GM19023 (cell line): ENCODE measurements around the gene TMEM170B.

Experiments used
- ATAC-seq: cut with Tn5 transposase; IDR thresholded peaks from one replicate; pipeline ENCODE4 v1.9.1; 2021; ENCODE audit warnings: mild to moderate bottlenecking, moderate library complexity; ENCODE audit not compliant: unreplicated experiment

TMEM170B gene

DNA sequence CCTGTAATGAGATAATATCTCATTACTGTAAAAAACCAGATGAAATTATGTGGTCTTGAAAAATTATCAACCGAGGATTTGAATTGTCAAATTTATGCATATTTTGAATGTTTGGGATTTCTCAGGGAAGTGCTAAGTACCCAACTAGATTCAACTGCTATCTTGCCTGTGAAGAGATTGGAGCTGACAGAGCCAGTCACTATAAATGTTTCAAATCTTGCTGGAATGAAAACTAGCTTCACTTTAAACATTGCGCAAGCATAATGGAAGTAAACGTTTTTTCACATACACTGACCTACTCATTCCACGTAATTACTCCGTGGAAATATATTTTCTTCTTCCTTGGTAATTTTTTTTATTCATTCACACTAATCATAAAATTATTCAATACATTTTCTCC lies 46.7 kb downstream of the TMEM170B start:
- ATAC-seq: no peak

DNA sequence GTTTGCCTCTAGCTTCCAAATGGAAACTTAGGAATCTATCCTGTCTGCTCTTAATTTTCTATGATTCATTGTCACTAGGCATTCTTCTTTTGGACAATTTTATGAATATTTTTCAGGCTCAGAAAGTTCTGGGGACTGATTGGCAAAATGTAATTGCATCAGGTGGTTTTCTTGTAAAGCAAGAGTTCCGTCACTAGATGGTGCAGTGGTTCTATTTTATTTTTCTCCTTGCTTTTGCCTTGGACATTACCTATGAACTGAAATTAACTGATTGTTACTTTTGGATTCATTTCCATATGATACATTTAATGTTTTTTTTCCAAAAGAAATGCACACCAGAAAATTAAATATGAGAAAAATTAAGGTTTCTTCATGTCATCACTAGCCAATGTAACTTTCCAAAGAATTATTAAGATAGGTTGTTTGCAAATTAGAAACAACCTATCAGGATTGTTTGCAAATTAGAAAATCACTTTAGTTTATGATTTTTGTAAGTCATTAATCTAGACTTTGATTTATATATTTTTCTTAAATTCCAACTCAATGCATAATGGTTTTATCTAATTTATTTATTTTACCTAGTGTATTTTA lies 48.0 kb downstream of the TMEM170B start:
- ATAC-seq: no peak

DNA sequence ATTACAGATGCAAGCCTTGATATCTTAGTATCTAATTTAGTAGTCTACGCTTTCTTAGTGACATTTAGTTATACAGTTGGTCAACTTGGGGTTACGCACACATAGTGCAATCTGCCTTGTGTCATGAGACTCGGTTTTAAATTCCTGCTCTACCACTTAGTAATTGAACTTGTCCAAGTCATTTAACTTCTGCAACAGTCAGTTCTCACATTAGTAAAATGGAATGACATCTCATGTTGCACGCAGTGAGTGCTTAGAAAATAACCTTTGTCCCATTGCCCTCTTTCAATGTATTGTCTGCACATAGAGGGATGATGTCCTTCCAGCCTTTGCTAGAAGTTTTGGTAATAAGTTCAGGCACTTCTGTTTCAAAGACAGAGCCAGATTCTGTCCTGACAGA lies 48.6 kb downstream of the TMEM170B start:
- ATAC-seq: no peak

DNA sequence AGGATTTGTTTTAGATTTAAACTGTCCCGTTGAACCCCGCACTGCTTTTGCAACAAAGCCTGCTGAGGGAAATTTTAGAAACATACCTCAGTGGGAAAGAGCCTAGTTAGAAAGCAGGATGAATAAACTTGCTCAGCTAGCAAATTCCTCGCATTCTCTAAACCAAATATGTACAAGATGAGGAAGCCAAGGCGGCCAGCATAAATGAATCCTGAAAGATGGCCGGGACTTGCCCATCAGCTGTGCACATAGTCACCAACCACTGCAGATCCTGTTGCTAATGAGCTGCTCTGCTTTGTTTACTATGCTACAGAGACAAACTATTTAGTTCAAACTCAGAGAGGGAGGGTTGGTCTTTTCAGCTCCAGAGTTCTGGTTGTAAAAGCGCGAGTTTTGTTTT lies 49.0 kb downstream of the TMEM170B start:
- no peak for ATAC-seq

DNA sequence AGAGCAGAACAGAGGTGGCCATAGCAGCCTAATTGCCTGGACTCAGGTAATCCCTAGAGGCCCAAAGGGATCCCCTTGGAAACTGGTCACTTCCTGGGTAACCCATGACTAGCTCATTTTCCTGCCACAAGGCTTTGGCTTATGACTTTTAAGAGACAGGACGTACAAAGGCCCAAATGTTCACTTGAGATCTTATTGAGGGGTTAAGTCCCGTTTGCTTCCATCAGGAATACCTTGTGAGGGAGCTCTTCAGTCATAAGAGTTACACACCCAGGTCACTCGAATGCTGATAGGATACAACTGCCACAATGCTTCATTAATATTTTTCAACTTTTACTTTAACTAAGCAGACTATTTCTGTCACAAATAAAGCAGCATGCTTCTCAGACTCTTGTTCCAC lies 51.7 kb downstream of the TMEM170B start:
- no peak for ATAC-seq

DNA sequence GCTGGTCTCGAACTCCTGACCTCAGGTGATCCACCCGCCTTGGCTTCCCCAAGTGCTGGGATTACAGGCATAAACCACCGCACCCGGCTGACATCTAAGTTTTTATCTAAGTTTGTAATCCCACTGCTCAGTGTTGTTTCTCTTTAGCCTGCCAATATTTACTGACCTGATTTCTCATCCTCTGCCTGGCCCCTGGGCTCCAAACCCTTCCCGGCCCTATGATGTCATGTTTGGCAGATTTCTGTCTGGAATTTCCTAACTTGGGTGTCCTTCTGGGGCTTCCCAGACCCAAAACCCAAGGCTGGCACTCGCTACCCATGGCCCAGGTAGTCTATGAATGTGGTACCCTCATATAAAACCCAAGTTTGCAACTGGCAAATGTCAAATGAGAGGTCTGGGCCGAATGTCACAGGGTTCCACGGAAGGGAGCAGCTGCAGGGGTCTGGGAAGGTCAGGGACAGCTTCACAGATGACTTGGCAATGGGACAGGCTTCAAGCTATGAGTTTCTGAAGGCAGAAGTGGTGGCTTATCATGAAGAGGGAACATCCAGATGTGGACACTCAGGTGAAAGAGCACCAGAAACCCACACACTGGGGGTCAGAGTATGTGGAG lies 54.9 kb downstream of the TMEM170B start:
- no peak for ATAC-seq

DNA sequence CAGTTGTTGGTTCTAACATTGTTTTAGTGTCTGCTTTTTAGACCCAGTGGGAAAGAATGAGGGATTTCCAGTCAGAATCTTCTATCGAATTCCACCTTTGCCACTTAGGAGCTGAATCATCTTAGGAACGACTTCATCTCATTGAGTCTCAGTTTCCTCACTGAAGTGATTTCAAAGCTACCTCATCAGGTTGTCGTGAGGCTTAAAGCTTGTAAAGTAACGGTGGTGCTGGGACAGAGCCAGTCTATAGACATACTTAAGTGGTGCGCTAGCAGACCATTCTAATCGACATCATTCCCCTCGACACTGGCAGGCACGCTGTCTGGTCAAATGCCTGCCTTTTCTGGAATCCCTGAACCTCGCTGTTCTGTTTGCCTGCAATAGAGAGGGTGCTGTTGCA lies 55.5 kb downstream of the TMEM170B start:
- ATAC-seq: no peak

DNA sequence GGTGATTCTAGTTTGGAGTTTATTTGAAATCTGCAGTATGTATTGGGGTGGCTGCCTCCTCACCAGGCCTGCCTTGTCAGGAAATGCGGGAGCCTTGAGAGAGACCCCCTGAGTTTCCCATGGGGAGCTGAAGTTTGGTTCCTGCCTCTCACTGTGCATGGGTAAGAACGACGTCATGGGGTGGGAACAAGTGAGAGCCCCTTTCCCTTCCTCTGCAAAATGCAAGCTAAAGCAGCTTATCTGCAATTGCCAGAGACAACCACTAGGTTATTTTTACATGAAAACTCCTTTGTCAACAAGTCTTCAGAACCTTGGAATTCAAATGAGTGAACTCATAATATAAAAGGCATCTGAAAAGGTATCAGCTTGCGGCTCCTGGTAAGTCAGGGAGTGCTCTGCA lies 58.4 kb downstream of the TMEM170B start:
- ATAC-seq: no peak

DNA sequence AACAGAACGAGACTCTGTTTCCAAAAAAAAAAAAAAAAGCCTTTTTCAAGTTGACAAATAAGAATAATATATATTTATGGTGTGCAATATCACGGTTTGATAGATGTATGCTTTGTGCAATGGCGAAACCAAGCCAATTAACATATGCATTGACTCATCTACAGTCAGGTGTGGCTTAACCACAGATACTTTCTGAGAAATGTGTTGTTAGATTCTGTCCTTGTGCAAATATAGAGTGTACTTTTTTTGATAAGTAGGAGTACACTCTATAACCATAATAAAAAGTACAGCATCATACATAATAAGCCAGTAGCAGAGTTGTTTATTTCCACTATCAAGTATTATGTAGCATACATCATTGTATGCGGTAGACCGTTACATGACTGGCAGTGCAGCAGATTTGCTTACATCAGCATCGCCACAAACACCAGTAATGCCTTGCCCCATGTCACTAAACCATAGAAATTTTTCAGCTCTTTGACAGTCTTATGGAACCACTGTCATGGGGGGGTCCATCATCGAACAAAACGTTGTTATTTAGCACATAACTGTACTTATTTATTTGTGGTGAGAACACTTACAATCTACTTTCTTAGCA lies 59.2 kb downstream of the TMEM170B start:
- no peak for ATAC-seq

DNA sequence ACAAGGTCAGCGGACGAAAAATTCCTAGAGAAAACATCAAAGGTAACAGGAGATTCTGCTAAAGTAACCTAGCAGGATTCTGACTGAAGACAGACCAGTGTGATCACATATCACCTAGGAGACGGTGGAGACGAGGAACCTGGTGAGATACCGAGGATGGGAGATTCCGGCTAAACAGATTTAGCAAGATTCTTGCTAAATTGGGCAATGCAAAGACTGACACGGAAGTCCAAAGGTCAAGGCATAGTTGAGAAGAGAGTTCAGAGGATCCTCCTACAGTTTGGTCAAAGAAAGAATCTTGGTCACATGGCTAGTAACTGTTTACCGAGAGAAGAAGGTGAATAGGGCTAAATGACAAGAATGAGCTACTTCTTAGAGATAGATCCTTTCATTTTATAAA lies 61.1 kb downstream of the TMEM170B start:
- no peak for ATAC-seq

DNA sequence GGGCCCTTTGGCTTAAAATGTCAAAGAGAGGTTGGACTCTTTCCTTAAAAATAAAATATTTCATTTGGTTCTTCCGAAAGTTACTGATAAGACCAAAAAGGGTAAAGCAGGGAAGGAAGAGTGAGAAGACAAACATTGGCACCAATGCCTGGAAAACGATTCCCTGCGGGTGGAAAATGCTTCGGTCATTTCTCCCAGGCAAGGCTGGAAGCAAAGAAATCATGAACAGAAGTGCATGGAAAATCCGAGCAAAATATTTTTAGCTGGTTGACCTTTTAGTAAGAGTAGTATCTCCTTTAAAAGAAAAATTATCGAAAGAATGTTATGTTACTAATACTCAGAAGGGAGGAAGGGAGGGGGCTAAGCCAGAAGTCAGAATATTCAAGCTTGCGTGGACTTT lies 62.7 kb downstream of the TMEM170B start:
- no peak for ATAC-seq

DNA sequence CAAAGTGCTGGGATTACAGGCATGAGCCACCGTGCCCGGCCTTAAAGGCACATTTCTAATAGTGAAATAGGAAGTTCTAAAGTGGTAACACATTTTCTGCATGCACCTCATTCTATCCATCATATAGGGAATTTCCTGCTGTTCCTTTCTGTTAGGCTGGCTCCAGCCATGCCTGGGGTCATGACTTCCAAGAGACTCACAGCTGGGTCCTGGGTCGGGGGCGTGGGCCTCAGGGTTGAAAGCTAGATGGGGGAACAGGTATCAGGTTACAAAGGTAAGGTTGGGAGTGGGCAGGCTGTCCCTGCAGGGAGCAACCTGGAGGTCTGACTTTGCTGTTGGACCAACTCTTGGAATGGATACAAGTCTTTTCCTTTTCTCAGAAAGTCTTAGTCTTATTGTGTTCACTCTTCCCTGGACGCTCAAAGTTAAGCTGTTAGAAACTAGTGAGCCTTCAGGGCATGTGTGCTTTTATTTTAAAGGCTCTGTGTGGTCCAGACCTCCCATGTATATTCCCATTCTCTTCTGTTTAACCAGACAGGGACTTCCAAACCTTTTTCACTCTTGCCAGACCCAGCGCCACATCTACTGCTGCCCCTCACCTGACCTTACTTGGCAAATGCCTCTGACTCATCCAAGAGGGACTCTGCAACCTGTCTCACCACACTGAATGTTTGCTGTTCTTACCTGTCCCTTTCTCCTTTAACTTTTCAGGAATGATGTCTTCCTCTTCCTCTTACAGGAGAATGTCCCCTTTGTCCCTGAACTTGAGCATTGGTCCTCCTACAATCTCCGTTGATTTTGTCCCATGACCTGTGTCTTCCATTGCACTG lies 64.4 kb downstream of the TMEM170B start:
- no peak for ATAC-seq

DNA sequence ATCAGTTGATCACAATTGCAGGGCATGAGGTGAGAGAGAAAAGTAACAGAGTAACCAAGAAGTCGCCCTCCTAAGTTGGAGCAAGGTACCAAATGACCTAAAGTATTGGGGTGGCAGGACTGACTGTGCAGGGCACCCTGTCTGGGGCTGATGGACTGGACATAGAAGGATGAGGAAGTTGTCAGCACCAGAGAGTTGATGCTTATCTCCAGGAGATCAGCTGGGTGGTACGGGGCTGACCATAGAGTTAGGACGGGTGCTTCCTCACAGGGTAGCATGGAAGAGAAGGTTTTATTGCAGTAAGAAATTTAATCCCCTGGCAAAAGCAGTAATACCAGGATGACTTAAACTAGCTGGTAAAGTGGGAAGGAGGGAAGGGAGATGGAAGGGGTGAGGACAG lies 66.7 kb downstream of the TMEM170B start:
- ATAC-seq: no peak

DNA sequence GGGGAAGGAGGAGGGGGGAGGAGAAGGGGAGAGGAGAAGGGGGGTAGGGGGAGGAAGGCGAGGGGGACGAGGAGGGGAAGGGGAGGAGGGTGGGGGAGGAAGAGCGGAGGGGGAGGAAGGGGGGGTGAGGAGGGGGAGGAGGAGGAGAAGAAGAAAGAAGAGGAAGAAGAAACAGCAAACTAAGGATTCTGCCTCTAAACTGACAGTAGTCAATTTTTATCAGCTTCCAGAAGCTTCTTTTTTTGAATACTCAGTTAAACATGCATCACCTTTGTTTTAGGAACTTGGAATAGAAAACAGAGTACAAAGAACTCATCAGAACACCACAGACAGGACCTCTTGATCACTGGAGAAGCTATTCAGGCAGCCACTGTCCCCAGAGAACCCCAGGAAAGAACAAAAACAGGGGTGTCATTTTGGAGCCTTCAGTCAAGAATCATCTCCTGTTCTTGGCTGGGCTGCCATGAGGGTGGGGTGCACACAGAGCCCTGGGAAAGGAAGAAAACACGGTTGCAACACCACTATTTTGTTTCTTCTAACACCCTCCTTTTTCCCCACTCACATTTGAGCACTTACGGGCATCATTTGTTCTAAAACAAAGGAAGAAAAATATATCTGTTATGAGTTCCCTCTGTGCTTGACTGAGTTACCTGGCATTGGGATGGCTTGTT lies 67.4 kb downstream of the TMEM170B start:
- ATAC-seq: no peak

DNA sequence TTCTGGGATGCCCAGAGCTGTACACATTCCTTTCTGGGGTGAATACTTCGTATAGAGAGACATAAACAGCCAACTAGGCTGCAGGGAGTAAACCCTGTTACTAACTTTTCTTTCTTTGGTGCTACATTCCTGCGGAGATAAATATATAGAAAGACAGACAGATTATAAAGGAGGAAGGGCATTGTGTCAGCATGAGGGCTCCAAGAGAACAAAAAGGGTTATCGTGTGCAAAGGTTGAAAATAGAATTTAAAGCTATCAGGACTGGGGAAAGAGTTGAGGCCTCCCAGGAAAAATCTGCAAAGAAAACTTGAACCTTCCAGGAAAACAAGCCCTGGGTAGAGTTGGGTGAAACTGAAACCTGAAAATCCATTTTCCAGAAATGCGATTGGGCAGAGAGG lies 68.0 kb downstream of the TMEM170B start:
- no peak for ATAC-seq

DNA sequence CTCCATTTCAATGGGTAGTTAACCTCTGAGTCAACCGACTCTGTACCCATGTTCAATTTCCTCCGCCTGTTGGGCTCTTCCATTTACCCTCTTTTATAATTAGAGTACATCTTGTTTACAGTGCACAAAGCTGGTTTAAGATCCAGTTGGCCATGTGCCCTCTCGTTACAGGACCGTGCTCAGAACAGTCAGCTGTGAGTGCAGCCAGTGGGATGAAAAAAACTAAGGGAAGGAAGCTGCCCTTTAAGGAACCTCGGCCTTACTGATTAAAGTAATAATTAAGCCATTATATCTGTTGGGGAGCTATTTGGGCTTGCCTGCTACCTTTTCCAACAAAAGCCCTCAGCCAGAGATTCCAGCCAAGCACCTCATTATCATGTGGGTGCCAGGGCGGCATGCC lies 68.8 kb downstream of the TMEM170B start:
- ATAC-seq: no peak

DNA sequence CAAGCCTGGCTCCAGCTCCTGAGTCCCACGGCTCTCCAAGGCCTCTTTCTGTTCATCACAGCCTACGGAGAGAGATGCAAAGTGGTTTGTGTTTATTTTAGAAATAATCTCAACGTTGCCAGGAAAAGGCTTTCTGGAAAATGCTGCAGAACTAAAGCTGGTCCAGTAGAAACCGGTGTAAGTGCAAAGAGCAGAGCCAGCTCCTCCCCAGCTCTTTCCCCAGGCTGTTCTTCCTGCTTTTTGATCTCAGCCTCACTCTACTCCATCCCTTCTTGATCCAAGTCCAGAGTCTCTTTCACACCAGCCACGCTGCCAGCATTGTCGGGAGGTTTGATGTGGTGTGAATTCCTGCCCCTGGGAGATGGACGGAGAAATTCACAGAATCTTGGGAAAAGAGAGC lies 69.8 kb downstream of the TMEM170B start:
- no peak for ATAC-seq

DNA sequence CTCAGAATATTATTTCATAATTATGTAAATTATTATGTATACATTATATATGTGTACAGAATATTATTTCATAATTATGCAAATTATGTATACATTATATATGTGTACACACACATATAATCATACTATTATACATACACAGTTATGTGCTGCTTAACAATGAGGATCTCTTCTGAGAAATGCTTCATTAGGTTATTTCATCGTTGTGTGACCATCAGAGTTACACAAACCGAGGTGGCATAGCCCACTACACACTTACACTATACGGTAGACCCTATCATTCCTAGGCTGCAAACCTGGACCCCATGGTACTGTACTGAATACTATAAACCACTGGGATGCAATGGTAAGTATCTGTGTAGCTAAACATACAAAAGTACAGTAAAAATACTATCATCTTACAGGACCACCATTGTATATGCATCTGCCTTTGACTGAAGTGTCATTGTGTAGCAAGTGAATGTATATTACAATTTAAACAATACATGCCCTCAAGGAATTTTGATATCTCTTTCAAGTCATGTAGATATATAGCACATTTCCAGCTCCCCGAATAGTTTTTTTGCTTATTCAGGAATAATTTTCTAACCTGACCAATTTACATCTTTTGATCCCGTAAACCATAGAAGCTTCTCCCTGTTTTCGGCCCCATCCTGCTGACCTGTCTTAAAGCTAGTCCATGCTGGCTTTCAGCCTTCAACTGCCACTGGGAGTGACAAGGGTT lies 71.2 kb downstream of the TMEM170B start:
- no peak for ATAC-seq

DNA sequence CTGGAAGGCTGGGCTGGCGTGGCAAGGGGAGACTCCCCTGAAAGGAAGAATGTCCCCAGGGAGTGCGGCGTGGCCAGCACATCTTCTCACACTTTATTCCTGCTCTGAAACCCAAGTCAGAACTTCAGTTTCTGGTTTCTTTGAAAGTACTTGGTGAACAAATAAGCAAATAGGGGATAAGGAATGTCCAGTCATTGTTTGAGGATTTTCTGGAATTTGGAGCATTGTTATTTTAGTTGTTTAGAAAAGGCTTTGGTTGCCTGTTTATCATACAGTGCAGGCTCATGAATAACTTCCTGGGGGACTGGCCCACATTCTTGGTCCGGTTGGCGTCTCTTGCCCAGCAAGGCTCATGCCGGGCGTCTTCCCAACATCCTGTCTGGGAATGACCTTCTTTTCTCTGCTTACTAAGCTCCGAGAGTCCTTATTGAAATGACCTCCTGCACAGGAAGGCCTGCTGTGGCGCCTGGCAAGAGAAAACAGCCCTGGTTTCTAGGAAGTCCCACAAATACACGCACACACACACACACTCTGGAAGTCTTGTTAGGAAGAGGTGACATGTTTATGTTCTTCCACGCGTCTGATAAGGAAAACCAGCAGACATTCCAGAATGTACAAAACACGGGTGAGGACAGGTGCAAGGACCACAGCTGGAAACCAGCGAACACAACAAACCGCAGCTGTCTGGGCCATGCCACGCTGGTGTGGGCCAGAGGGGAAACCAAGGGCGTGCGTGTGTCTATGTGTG lies 71.9 kb downstream of the TMEM170B start:
- ATAC-seq: no peak

DNA sequence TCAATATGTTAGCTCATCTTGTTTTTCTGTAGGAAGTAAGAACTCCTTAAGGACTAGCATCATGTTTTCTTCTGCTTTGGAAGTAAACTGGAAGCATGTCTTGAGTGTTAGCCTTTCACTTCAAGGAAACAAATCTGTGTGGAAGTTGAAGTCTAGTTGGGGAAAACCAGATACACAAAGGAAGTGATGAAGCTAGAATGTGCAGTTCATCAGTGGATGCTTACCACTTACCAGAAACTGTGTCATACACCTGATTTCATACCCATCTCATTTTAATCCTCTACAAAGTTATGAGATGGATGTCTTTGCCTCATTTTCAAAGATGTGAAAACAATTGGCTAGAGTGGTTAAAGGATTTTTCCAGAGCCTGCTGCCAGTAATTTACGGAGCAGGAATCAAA lies 75.8 kb downstream of the TMEM170B start:
- ATAC-seq: no peak
